ENCODE measurements around the gene AUNIP. TPM values are rescaled to one million over a fixed set of nuclear protein-coding genes. Genes with fewer than 3 reads are reported as not detected.

AUNIP gene
- total RNA-seq, 1 experiment from 2014 or later: 22.2 TPM

GRCh38 chr1:25837262-25837875 is 21.9 kb downstream of the AUNIP start:
- H3K27ac Mint-ChIP-seq: peak overlapping the region in 1 of 3 experiments; percentile 51; a peak in 2 of 7 replicates
- peaks cover 3% of the 10 kb centered on the region for H3K79me1 ChIP-seq (ENCODE audit: insufficient read depth, low read depth, low read length, poor library complexity, severe bottlenecking)
- no peak overlapping the region for H3K4ac ChIP-seq (ENCODE audit: low read depth, low read length)
- no peak overlapping the region for H3K18ac ChIP-seq (ENCODE audit: insufficient read length, low read depth, low read length)
- DNase-seq: no peak
- H3K23me2 ChIP-seq (ENCODE audit: insufficient read length, low read depth, low read length, poor library complexity, severe bottlenecking): no peaks in the 10 kb centered on the region
- H4K8ac ChIP-seq (replicated peaks; ENCODE audit: insufficient read length, low read depth, low read length): no peak overlapping the region
- H3K4me3 Mint-ChIP-seq: no peak overlapping the region
- H3K4me2 ChIP-seq (ENCODE audit: insufficient read depth, insufficient read length, low read length): no peak overlapping the region
- WGBS (ENCODE audit: extremely low coverage, insufficient read length, low lambda C conversion rate): no CpG with 5 or more reads among the region's 1 CpG
- H3K4me1 ChIP-seq (ENCODE audit: insufficient read depth, low read length): no peaks in the 10 kb centered on the region
- H2BK12ac ChIP-seq (ENCODE audit: insufficient read length, low read depth, low read length): no peak overlapping the region
- 0 out of 4 replicates have a peak, but pooled peaks cover 3% of the 10 kb centered on the region in 2 experiments for H3K4me1 Mint-ChIP-seq
- peaks cover 20 to 40% (median 39%) of the 10 kb centered on the region in 3 experiments; a peak in 6 of 7 replicates for H3K36me3 Mint-ChIP-seq (ENCODE audit: insufficient read depth in 1 of 3, low read depth in 3 of 3)
- H2AFZ ChIP-seq (ENCODE audit: low read length): no peak overlapping the region
- no peaks in the 10 kb centered on the region for H3K27me3 Mint-ChIP-seq (ENCODE audit: low read depth)
- H4K20me1 ChIP-seq (ENCODE audit: control insufficient read depth, insufficient read depth, insufficient read length): no peaks in the 10 kb centered on the region
- H3K9me3 Mint-ChIP-seq: no peaks in the 10 kb centered on the region
- no peak overlapping the region for H4K5ac ChIP-seq (ENCODE audit: insufficient read length, low read depth, low read length)
- H3K27ac ChIP-seq (ENCODE audit: insufficient read length, low read depth, low read length): no peak overlapping the region
- H3K14ac ChIP-seq (ENCODE audit: insufficient read depth, low read length): no peak overlapping the region
- no peak overlapping the region for H2BK20ac ChIP-seq (ENCODE audit: low read depth, low read length, poor library complexity, severe bottlenecking)
- no peaks in the 10 kb centered on the region for H3K27me3 ChIP-seq (ENCODE audit: insufficient read depth, low read length)
- H3K9ac ChIP-seq (ENCODE audit: extremely low read depth, insufficient read length, low read length): no peak overlapping the region
- H2BK120ac ChIP-seq (ENCODE audit: low read depth, low read length, poor library complexity, severe bottlenecking): no peak overlapping the region
- H3K23ac ChIP-seq (ENCODE audit: insufficient read length, low read depth, low read length): no peak overlapping the region
- H2BK5ac ChIP-seq (ENCODE audit: insufficient read length, low read length): no peak overlapping the region
- H2AK5ac ChIP-seq (ENCODE audit: insufficient read length, low read length): no peak overlapping the region
- H3K9me3 ChIP-seq (ENCODE audit: control insufficient read depth, low read depth, low read length): no peaks in the 10 kb centered on the region
- peak; percentile 68 for TF ChIP-seq CTCF (conservative IDR thresholded peaks at IDR 0.05)
- no peak overlapping the region for H3K56ac ChIP-seq (ENCODE audit: insufficient read length, low read depth, low read length)
- H3T11ph ChIP-seq (ENCODE audit: low read length): no peak overlapping the region
- H4K91ac ChIP-seq (ENCODE audit: insufficient read length, low read depth, low read length): no peak overlapping the region
- peaks cover 2% of the 10 kb centered on the region; the same call in 1 of the 2 replicates for H3K79me2 ChIP-seq (ENCODE audit: insufficient read depth, low read length)
- H2BK15ac ChIP-seq (ENCODE audit: low read depth, low read length): no peak overlapping the region

All from H9 (cell line).